ENCODE data around the gene C6. TPM values are rescaled to one million over a fixed set of nuclear protein-coding genes. Genes with fewer than 3 reads are reported as not detected.

Gene C6
- total RNA-seq, 2 donors from 2014 or later = 0.49 to 0.68 TPM

DNA sequence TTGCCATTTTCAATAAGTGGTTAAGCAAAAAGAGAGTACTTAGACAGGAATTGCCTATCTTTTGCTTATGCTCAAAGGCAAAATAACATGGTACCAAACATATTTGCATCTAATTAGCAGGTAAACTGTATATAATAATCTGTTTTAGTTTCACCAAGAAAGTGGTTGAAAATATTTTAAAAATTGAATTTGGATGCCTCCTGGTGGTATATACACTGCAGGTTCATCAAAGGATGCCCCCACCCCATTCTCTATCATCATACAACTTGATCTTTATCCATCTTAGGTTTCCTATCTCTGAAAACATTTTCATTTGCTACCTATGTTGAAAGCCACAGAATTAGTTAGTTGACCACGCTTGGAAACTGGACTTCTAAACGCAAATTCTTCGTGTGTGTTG lies 95.2 kb downstream of the C6 start:
- Histone ChIP-seq H3K27me3 (replicated peaks; ENCODE audit: insufficient read depth) (no peaks in the 10 kb centered on the region), H3K4me3 (no peak overlapping the region)
- no peak for ATAC-seq (ENCODE audit: insufficient number of reproducible peaks, low FRiP score, low read depth)

DNA sequence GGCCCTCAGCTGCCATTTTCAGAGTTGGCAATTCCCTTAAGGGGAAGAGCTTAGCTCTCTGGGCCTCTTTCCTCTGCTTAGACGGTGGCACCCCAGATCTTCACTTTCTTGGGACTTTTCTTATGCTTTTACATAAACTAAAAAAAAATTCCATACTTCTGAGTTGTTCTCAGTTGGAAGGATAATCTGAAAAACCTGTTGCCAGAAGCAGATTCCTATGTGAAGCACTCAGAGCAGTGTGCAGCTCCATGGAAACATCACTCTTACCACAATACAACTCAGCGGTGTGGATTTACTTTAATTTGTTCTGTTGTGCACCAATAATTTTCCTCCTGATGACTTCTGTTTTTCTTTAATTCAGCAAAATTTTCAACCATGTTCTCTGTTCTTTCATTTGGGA lies 98.1 kb downstream of the C6 start:
- Histone ChIP-seq H3K36me3 (no peaks in the 10 kb centered on the region), H3K9me3 (no peaks in the 10 kb centered on the region), H3K4me1 (ENCODE audit: control insufficient read depth in 1 of 2, low read depth in 2 of 2) (no peaks in the 10 kb centered on the region), H3K4me3 (no peak overlapping the region), H3K27ac (no peak overlapping the region), H3K27me3 (replicated peaks; ENCODE audit: insufficient read depth) (no peaks in the 10 kb centered on the region)
- TF ChIP-seq, protein P1, sequence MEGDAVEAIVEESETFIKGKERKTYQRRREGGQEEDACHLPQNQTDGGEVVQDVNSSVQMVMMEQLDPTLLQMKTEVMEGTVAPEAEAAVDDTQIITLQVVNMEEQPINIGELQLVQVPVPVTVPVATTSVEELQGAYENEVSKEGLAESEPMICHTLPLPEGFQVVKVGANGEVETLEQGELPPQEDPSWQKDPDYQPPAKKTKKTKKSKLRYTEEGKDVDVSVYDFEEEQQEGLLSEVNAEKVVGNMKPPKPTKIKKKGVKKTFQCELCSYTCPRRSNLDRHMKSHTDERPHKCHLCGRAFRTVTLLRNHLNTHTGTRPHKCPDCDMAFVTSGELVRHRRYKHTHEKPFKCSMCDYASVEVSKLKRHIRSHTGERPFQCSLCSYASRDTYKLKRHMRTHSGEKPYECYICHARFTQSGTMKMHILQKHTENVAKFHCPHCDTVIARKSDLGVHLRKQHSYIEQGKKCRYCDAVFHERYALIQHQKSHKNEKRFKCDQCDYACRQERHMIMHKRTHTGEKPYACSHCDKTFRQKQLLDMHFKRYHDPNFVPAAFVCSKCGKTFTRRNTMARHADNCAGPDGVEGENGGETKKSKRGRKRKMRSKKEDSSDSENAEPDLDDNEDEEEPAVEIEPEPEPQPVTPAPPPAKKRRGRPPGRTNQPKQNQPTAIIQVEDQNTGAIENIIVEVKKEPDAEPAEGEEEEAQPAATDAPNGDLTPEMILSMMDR (IDR thresholded peaks at IDR 0.05) = no peak
- no peak for DNase-seq (ENCODE audit: low spot score)
- ATAC-seq (ENCODE audit: insufficient number of reproducible peaks, low FRiP score, low read depth) = no peak

More for the DNA sequence above, 95.2 kb downstream of the C6 start:
- Histone ChIP-seq H3K27ac (no peak overlapping the region), H3K4me1 (ENCODE audit: control insufficient read depth in 1 of 2, low read depth in 2 of 2) (no peaks in the 10 kb centered on the region), H3K9me3 (no peaks in the 10 kb centered on the region), H3K36me3 (no peaks in the 10 kb centered on the region)
- DNase-seq (ENCODE audit: low spot score) = no peak
- TF ChIP-seq, protein P1 (IDR thresholded peaks at IDR 0.05) = no peak

DNA sequence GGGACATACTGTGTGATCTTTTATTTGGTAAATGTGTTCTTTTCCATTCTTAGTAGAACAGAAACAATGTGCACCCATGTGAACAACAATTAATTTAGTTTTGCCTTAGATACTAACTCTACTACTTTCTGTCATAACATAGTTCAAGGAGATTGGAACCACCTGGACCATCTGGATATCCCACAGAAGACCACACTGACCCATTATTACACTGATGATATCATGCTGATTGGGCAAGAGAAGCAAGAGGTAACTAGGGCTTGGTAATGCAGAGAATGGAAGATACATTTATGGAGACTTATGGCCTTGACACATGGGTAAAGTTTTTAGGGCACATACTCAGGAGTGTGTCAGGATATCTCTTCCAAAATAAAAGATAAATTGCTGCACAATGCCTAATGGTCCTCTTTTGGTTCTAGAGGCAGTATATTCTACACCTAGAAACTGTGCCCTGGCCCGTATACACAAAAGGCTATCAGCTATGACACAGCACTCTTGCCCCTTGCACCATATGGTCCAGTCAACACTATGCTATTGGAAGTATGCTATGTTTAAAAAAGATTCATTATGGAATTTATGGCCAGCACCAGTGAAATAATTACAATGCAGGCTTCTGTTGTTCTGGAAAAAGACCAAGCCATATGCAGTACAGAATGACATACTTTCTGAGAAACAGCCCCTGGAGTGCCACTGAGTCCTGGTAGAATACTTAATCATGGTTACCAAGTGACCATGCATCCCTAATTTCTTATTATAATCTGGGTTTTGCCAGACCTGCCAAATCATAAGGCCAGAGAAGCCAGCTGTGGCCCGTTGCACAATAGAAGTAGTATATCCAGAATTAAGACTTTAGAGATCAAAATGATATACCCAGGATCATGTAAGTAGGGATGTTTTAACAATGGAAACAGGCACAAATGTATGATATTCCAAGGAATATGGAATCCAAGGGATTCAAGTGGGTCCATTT lies 100.6 kb downstream of the C6 start:
- no peak for ATAC-seq (ENCODE audit: insufficient number of reproducible peaks, low FRiP score, low read depth)
- H3K4me3 ChIP-seq = no peak overlapping the region
- H3K9me3 ChIP-seq = no peaks in the 10 kb centered on the region
- no peaks in the 10 kb centered on the region for H3K36me3 ChIP-seq
- TF ChIP-seq, protein P1 (IDR thresholded peaks at IDR 0.05) = no peak
- no peak for DNase-seq (ENCODE audit: low spot score)
- no peaks in the 10 kb centered on the region for H3K4me1 ChIP-seq (ENCODE audit: control insufficient read depth in 1 of 2, low read depth in 2 of 2)
- no peaks in the 10 kb centered on the region for H3K27me3 ChIP-seq (replicated peaks; ENCODE audit: insufficient read depth)
- H3K27ac ChIP-seq = no peak overlapping the region

DNA sequence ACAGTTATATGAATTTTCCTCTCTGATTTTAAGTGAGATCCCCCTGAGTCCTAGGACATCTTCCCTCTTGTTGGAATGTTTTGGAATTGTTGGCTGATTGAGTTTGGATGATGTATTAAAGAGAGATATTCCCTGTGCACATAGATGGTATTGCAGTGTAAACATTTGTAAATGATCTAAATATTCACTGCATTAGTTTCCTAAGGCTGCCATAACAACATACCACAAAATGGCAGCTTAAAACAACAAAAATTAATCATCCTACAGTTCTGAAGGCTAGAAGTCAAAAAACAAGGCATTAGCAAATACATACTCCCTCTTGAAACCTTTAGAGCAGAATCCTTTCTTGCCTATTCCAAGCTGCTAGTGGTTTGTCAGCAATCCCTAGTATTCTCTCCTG lies 104.1 kb downstream of the C6 start:
- Histone ChIP-seq H3K27me3 (replicated peaks; ENCODE audit: insufficient read depth) (no peaks in the 10 kb centered on the region), H3K4me1 (ENCODE audit: control insufficient read depth in 1 of 2, low read depth in 2 of 2) (no peaks in the 10 kb centered on the region), H3K36me3 (no peaks in the 10 kb centered on the region), H3K9me3 (no peaks in the 10 kb centered on the region), H3K27ac (no peak overlapping the region), H3K4me3 (no peak overlapping the region)
- TF ChIP-seq, protein P1 (IDR thresholded peaks at IDR 0.05) = no peak
- no peak for DNase-seq (ENCODE audit: low spot score)
- ATAC-seq (ENCODE audit: insufficient number of reproducible peaks, low FRiP score, low read depth) = no peak

DNA sequence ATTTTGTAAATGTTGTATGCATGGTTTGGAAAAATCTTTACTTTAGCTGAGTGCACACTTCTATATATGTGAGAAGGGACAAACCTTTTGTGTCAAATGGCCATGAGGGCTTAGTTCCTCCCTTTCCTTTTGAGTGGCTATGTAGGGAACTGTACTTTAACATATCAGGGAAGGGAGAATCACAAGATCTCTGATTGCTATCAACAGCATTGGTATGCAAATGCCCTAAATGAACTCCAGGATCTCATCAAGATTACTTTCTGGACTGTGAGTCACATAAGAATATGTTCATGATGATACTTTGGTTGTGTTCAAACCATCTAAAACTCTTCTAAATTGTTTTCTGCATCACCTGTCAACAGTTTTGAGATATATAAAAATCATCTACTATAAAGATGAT lies 111.0 kb downstream of the C6 start:
- no peaks in the 10 kb centered on the region for H3K9me3 ChIP-seq
- H3K27ac ChIP-seq = no peak overlapping the region
- no peaks in the 10 kb centered on the region for H3K4me1 ChIP-seq (ENCODE audit: control insufficient read depth in 1 of 2, low read depth in 2 of 2)
- TF ChIP-seq, protein P1 (IDR thresholded peaks at IDR 0.05) = no peak
- H3K4me3 ChIP-seq = no peak overlapping the region
- no peak for ATAC-seq (ENCODE audit: insufficient number of reproducible peaks, low FRiP score, low read depth)
- H3K36me3 ChIP-seq = no peaks in the 10 kb centered on the region
- no peak for DNase-seq (ENCODE audit: low spot score)
- no peaks in the 10 kb centered on the region for H3K27me3 ChIP-seq (replicated peaks; ENCODE audit: insufficient read depth)
